Measurements from ENCODE around the gene TXN2.
A peak's percentile ranks its signal among the peaks of the same experiment; 100 is the strongest.
"Not testable (repeated sequence)": the region's sequence is repeated elsewhere in the genome, so short reads cannot be mapped to it uniquely, and the experiment has no call there.

Gene TXN2

GRCh38 chr22:36425977-36426523 is 55.4 kb downstream of the TXN2 start:
- peak; percentile 68 to 77 (median 70) for DNase-seq

DNA sequence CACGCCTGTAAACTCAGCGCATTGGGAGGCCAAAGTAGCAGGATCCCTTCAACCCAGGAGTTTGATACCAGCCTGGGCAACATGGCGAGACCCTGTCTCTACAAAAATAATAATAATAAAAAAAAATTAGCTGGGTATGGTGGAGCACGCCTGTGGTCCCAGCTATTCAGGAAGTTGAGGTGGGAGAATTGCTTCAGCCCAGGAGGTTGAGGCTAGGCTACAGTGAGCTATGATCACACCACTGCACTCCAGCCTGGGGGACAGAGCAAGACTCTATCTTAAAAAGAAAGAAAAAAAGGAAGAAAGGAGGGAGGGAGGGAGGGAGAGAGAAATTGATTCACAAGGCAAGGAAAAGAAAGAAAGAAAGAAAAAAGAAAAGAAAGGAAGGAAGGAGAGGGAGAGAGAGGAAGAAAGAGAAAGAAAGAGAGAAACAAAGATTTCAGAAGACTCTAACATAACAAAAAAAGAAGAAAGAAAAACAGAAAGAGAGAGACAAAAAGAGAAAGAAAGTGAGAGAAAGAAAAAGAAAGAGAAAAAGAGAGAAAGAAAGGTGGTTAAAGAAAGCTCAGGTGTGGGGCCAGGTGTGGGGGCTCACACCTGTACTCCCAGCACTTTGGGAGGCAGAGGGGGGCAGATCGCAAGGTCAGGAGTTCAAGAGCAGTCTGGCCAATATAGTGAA is 56.4 kb downstream of the TXN2 start:
- DNase-seq, result no peak

DNA sequence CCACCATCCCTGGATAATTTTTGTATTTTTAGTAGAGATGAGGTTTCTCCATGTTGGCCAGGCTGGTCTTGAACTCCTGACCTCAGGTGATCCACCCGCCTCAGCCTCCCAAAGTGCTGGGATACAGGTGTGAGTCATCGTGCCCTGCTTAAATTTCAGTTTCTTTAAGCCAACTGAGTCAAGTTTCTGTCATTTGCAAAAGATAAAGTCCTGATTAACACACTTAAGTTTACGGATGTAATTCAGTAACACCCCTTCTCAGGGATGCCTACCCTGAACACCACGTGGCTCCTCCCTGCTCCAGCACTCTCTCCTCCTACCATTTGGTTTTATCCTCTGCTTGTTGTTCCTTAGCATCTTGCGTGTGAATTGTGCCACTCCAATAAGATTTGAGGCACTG is 57.0 kb downstream of the TXN2 start:
- DNase-seq, result not testable (repeated sequence)

- peak; percentile 56 to 62 (median 62) for DNase-seq
These were observed 57.7 kb downstream of the TXN2 start for GRCh38 chr22:36423461-36424404.

GRCh38 chr22:36422287-36423014 is 59.0 kb downstream of the TXN2 start:
- no peak for DNase-seq

- DNase-seq, result no peak
These were observed 61.2 kb downstream of the TXN2 start for GRCh38 chr22:36419912-36420882.

DNA sequence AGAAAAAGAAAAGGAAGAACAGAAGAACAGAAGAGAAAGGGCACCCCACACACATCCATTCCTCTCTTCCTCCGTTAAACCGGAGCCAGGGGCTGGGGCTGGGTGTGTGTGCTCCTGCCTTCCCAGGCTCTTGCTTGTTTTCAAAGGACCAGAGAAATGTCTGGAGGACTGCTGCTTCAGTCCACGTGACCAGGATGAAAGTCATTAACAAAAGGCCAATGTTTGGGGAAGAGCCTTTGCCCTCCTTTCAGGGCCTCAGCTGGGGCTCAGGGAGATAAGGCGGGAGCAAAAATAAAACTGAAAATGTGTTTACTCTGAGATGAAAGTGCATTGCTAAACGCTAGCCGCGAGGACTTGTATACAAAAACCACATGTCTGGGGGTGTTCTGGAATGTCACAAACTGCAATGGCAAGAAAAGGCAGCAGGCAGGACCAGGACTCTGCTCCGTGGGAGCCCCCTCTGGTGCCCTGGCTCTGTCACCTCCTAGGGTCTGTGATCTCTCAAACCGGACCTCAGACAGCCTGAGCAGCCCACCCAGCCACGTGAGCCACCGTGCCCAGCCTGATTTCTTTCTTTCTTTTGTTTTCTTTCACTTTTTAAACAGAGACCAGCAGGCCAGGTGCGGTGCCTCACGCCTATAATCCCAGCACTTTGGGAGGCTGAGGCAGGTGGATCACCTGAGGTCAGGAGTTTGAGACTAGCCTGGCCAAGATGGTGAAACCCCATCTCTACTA is 62.1 kb downstream of the TXN2 start:
- DNase-seq, result peak; percentile 71 to 82 (median 78)

DNA sequence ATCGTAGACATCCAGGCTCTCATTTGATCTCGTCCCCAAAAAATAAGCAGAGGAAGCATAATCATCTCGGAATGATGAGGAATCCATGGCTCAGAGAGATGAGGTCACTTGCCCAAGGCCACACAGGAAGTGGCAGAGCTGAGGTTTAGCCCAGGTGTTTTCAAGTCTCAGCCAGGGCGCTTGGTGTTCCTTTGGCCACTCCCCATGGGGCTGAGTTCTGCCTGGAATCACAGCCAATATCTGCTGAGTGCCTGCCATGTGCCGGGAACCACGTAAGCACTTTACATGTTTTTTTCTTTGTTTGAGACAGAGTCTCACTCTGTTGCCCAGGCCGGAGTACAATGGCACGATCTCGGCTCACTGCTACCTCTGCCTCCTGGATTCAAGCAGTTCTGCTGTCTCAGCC is 64.2 kb downstream of the TXN2 start:
- DNase-seq, result no peak
